ENCODE results near the gene SMIM24.

SMIM24 gene

DNA sequence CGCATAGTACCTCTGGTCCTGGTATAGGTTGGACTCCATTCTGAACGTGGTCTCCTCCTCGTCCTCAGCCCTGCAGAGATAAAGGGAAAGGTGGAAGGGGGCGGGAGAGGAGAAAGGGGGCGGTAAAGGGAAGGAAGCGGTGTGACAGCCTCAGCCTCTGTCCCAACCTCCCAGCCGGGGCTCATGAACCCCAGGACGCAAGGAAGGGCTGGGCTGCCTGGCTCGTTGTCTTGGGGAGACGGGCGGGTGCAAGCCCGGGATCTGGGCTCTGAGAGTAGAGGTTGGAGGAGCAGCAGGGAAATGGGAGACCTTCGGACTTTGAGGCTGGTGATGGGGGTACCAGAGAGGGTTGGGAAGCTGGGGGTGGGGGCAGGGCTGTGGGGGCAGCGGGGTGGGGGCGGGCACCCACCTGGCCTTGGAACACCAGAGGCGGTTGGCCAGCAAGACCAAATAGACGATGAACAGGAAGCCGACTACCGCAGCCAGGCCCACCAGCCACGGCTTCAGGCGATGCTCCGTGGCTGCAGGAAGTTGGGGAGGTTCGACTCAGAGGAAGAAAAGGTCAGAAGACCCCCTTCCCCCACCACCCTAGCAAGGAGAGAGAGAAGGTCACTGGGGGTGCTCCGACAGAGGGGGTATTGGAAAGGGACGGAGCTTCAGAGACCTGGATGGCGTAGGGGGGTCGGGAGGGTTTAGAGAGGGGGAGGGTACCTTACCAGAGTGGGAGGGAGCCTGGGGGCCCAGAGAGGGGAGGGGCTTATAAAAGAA lies 1.7 kb downstream of the SMIM24 start:
- peak overlapping the region; percentile 79 for H3K27ac Mint-ChIP-seq
- no peaks in the 10 kb centered on the region for H3K9me3 Mint-ChIP-seq
- H3K36me3 Mint-ChIP-seq (ENCODE audit: low read depth), result no peaks in the 10 kb centered on the region
- peak overlapping the region; percentile 78 for H3K4me3 Mint-ChIP-seq
- H3K27me3 Mint-ChIP-seq (ENCODE audit: low read depth), result peaks cover 2% of the 10 kb centered on the region
- DNase-seq (ENCODE audit: low spot score), result no peak
- peaks cover 17% of the 10 kb centered on the region for H3K4me1 Mint-ChIP-seq (ENCODE audit: low read depth)

DNA sequence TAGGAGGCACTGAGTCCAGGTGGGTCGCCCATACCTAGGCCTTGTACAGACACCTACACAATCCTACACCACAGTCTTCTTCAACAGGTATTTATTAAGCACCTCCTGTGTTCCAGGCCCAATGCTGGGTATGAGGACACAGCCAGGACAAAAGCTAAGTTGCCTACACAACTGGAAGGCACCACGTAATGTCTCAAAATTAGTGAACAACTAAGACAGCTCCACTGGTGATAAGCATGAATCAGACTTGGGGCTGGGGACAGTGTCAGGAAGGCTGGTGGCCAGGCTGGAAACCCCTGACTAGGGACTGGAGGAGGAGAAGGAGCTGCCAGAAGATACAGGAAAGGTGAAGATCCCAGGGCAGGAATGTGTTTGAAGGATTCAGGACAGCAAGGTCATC lies 2.4 kb downstream of the SMIM24 start:
- Mint-ChIP-seq H3K4me3 (peak overlapping the region; percentile 73), H3K4me1 (ENCODE audit: low read depth) (peaks cover 17% of the 10 kb centered on the region), H3K27me3 (ENCODE audit: low read depth) (peaks cover 2% of the 10 kb centered on the region), H3K27ac (peak overlapping the region; percentile 60), H3K36me3 (ENCODE audit: low read depth) (no peaks in the 10 kb centered on the region), H3K9me3 (no peaks in the 10 kb centered on the region)
- DNase-seq (ENCODE audit: low spot score), result no peak

DNA sequence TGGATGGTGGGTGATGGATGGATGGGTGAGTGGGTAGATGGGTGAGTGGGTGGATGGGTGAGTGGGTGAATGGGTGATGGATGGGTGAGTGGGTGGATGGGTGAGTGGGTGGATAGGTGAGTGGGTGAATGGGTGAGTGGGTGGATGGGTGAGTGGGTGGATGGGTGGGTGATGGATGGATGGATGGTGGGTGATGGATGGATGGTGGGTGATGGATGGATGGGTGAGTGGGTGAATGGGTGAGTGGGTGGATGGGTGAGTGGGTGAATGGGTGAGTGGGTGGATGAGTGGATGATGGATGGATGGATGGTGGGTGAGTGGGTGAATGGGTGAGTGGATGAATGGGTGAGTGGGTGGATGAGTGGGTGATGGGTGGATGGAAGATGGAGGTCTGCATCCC lies 2.8 kb downstream of the SMIM24 start:
- H3K4me3 Mint-ChIP-seq, result no peak overlapping the region
- H3K27ac Mint-ChIP-seq, result no peak overlapping the region
- H3K36me3 Mint-ChIP-seq (ENCODE audit: low read depth), result no peaks in the 10 kb centered on the region
- peaks cover 2% of the 10 kb centered on the region for H3K27me3 Mint-ChIP-seq (ENCODE audit: low read depth)
- peaks cover 17% of the 10 kb centered on the region for H3K4me1 Mint-ChIP-seq (ENCODE audit: low read depth)
- no peak for DNase-seq (ENCODE audit: low spot score)
- H3K9me3 Mint-ChIP-seq, result no peaks in the 10 kb centered on the region

DNA sequence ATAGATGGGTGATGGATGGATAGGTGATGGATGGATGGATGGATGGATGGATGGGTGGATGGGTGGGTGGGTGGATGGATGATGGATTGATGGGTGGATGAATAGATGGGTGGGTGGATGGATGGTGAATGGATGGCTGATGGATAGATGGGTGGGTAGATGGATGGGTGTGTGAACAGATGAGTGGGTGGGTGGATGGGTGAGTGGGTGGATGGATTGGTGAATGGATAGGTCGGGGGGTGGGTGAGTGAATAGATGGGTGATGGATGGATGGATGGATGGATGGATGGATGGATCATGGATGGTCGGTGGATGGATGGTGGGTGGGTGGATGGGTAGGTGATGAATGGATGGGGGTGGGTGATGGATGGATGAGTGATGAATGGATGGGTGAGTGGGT lies 3.5 kb downstream of the SMIM24 start:
- Mint-ChIP-seq H3K27ac (no peak overlapping the region), H3K36me3 (ENCODE audit: low read depth) (no peaks in the 10 kb centered on the region), H3K27me3 (ENCODE audit: low read depth) (peaks cover 2% of the 10 kb centered on the region)

GRCh38 chr19:3475449-3475848 lies 4.9 kb downstream of the SMIM24 start:
- no peak overlapping the region for H3K27ac Mint-ChIP-seq
- no peak for DNase-seq (ENCODE audit: low spot score)

More for the DNA sequence above, 3.5 kb downstream of the SMIM24 start:
- Mint-ChIP-seq H3K9me3 (no peaks in the 10 kb centered on the region), H3K4me1 (ENCODE audit: low read depth) (peaks cover 17% of the 10 kb centered on the region), H3K4me3 (no peak overlapping the region)
- DNase-seq (ENCODE audit: low spot score), result no peak

GRCh38 chr19:3474614-3475013 lies 5.7 kb downstream of the SMIM24 start:
- DNase-seq (ENCODE audit: low spot score), result no peak
- no peak overlapping the region for H3K27ac Mint-ChIP-seq
- H3K9me3 Mint-ChIP-seq, result no peaks in the 10 kb centered on the region
- peaks cover 16% of the 10 kb centered on the region for H3K4me1 Mint-ChIP-seq (ENCODE audit: low read depth)
- peaks cover 2% of the 10 kb centered on the region for H3K27me3 Mint-ChIP-seq (ENCODE audit: low read depth)
- no peaks in the 10 kb centered on the region for H3K36me3 Mint-ChIP-seq (ENCODE audit: low read depth)
- no peak overlapping the region for H3K4me3 Mint-ChIP-seq

More at GRCh38 chr19:3475449-3475848, 4.9 kb downstream of the SMIM24 start:
- Mint-ChIP-seq H3K36me3 (ENCODE audit: low read depth) (no peaks in the 10 kb centered on the region), H3K4me3 (no peak overlapping the region), H3K9me3 (no peaks in the 10 kb centered on the region), H3K4me1 (ENCODE audit: low read depth) (peaks cover 17% of the 10 kb centered on the region), H3K27me3 (ENCODE audit: low read depth) (peaks cover 2% of the 10 kb centered on the region)

GRCh38 chr19:3474010-3474409 lies 6.3 kb downstream of the SMIM24 start:
- H3K4me1 Mint-ChIP-seq (ENCODE audit: low read depth), result peaks cover 10% of the 10 kb centered on the region
- peaks cover 2% of the 10 kb centered on the region for H3K27me3 Mint-ChIP-seq (ENCODE audit: low read depth)
- DNase-seq (ENCODE audit: low spot score), result no peak
- no peaks in the 10 kb centered on the region for H3K36me3 Mint-ChIP-seq (ENCODE audit: low read depth)
- H3K9me3 Mint-ChIP-seq, result no peaks in the 10 kb centered on the region
- no peak overlapping the region for H3K27ac Mint-ChIP-seq
- no peak overlapping the region for H3K4me3 Mint-ChIP-seq

DNA sequence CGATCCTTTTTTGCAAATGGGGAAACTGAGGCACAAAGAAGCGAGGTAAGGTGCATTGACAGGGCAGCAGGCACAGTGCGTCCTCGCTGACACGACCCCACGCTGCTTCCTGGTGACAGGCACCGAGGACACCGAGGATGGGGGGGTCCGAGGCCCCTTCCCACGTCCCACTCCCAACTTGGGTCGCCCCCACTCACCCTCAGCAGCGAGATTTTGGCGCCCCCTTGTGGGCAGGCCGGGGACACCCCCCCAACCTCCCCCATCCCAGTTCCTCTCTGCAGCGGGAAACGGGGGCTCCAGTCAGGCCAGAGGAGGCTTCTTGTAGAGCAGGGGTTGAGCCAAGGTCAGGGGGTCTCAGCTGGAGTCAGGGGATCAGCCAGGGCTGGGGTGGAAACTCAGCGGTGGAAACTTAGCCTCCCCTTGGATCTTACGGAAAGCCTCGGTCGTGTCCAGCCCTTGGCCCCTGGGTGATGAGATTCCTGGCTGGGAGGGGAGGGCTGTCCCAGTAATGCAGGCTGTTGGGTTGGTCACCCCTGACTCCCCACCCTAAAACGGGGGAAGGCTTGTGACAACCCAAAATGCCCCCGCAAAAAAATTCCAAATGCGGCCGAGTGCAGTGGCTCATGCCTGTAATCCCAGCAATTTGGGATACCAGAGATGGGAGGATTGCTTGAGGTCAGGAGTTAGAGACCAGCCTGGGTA lies 8.2 kb downstream of the SMIM24 start:
- H3K4me1 Mint-ChIP-seq (ENCODE audit: low read depth), result no peaks in the 10 kb centered on the region
- DNase-seq (ENCODE audit: low spot score), result no peak
- H3K9me3 Mint-ChIP-seq, result peaks cover 3% of the 10 kb centered on the region
- no peaks in the 10 kb centered on the region for H3K27me3 Mint-ChIP-seq (ENCODE audit: low read depth)
- no peak overlapping the region for H3K27ac Mint-ChIP-seq
- H3K36me3 Mint-ChIP-seq (ENCODE audit: low read depth), result no peaks in the 10 kb centered on the region
- no peak overlapping the region for H3K4me3 Mint-ChIP-seq

GRCh38 chr19:3470500-3471128 lies 9.7 kb downstream of the SMIM24 start:
- no peak for DNase-seq (ENCODE audit: low spot score)
- Mint-ChIP-seq H3K27me3 (ENCODE audit: low read depth) (no peaks in the 10 kb centered on the region), H3K9me3 (peaks cover 3% of the 10 kb centered on the region), H3K27ac (no peak overlapping the region), H3K36me3 (ENCODE audit: low read depth) (no peaks in the 10 kb centered on the region), H3K4me1 (ENCODE audit: low read depth) (no peaks in the 10 kb centered on the region), H3K4me3 (no peak overlapping the region)

DNA sequence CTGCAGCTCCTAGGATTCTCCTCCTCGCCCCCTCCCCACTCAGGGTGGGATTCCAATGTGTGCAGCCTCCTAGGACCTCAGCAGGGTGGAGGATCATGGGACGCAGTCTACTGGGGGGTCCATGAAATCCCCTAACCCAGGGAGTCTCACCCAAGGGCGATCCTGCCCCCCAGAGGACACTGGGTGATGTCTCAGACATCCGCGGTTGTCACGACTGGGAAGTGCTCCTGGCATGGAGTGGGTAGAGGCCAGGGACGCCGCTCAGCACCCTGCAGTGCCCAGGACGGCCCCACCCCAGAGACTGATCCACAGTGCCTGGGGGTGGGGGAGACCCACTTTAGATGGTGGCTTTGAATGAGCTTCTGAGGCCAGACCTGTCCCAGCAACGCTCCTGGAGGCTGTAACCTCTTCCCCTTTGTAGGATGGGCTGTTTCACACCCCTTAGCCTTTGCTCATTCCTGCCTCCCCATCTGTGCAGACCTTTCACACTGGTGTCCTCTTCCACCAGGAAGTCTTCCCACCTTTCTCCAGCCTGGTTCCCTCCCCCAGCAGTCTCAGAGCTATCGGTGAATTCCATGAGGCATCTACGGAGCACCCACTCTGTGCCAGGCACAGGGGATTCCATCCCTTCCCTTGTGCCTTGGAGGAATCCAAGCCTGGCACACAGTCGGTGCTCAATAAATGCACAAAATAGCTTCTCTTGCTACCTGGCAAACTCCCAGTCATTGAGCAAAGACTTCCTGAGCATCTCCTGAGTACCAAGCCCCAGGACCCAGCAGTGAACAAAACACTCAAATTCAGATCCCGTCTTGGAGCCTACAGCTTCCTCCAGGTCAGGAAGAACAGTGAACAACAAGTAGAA lies 10.5 kb downstream of the SMIM24 start:
- DNase-seq (ENCODE audit: low spot score), result no peak
- H3K4me1 Mint-ChIP-seq (ENCODE audit: low read depth), result no peaks in the 10 kb centered on the region
- H3K27me3 Mint-ChIP-seq (ENCODE audit: low read depth), result no peaks in the 10 kb centered on the region
- peaks cover 3% of the 10 kb centered on the region for H3K9me3 Mint-ChIP-seq
- H3K4me3 Mint-ChIP-seq, result no peak overlapping the region
- H3K27ac Mint-ChIP-seq, result no peak overlapping the region
- H3K36me3 Mint-ChIP-seq (ENCODE audit: low read depth), result no peaks in the 10 kb centered on the region

- no peak for DNase-seq (ENCODE audit: low spot score)
- Mint-ChIP-seq H3K9me3 (peaks cover 3% of the 10 kb centered on the region), H3K27me3 (ENCODE audit: low read depth) (no peaks in the 10 kb centered on the region), H3K36me3 (ENCODE audit: low read depth) (no peaks in the 10 kb centered on the region), H3K27ac (no peak overlapping the region), H3K4me1 (ENCODE audit: low read depth) (no peaks in the 10 kb centered on the region), H3K4me3 (no peak overlapping the region)
Measured at GRCh38 chr19:3468211-3468610, 12.1 kb downstream of the SMIM24 start.

- H3K9me3 Mint-ChIP-seq, result peaks cover 3% of the 10 kb centered on the region
- no peaks in the 10 kb centered on the region for H3K4me1 Mint-ChIP-seq (ENCODE audit: low read depth)
- no peak overlapping the region for H3K27ac Mint-ChIP-seq
- H3K36me3 Mint-ChIP-seq (ENCODE audit: low read depth), result no peaks in the 10 kb centered on the region
- no peak for DNase-seq (ENCODE audit: low spot score)
- H3K27me3 Mint-ChIP-seq (ENCODE audit: low read depth), result no peaks in the 10 kb centered on the region
- no peak overlapping the region for H3K4me3 Mint-ChIP-seq
Measured at GRCh38 chr19:3467437-3468198, 12.7 kb downstream of the SMIM24 start.

DNA sequence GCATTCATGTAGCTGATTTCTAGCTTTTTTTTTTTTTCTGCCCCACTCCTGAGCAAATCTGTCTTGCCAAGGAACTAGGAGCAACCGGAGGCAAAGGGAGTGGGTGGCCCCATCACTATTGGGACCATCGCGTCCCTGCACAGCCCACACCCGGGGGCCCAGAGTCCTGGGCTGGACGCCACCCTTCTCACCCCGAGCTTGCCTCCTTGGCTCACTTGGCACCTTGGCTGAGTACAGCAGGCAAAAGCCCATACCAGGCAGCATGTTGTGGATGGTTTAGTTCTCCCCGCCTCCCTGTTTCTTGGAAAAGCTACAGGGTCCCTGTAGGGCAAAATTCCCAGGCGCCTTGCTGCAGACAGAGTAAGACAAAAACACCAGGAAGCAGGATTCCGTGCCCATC lies 13.7 kb downstream of the SMIM24 start:
- DNase-seq (ENCODE audit: low spot score), result no peak
- H3K36me3 Mint-ChIP-seq (ENCODE audit: low read depth), result no peaks in the 10 kb centered on the region
- H3K27ac Mint-ChIP-seq, result no peak overlapping the region
- H3K4me1 Mint-ChIP-seq (ENCODE audit: low read depth), result no peaks in the 10 kb centered on the region
- no peak overlapping the region for H3K4me3 Mint-ChIP-seq
- H3K27me3 Mint-ChIP-seq (ENCODE audit: low read depth), result no peaks in the 10 kb centered on the region
- H3K9me3 Mint-ChIP-seq, result peaks cover 3% of the 10 kb centered on the region
